K562 (cell line): ENCODE results near the gene LRRC4B. TPM values are rescaled to one million over a fixed set of nuclear protein-coding genes. Genes with fewer than 3 reads are reported as not detected.

Source experiments
- ATAC-seq: fragments of 200-7000 bp; cut with Tn5 transposase; 3 replicates; pipeline ENCODE4 v1.9.1; 2020; ENCODE audit warnings: moderate library complexity
- BruUV-seq: library from RNA; stranded (reverse); fragments of 400-500 nt; replicated peaks from 2 replicates; lab custom pipeline; 2021; lab: Mats Ljungman, UMichigan
- CTCF ChIA-PET: fragments of 300-600 bp; formaldehyde crosslinking; extraction: SDS; loops from one replicate; lab custom pipeline; 2021; ENCODE audit warnings: low intra/inter-chr PET ratio; lab: Yijun Ruan, JAX
- POLR2A ChIA-PET: fragments of 300-600, 350-650 bp; sonication (Branson Sonifier 250); formaldehyde crosslinking; extraction: SDS; loops from one replicate; lab custom pipeline; 2021; ENCODE audit warnings: antibody characterized with exemption, inconsistent platforms; lab: Yijun Ruan, JAX
- DNase-seq, 4 experiments: peaks; one replicate each; pipeline versions ENCODE4 v3.0.0 to v3.0.0-alpha.2; 2011 to 2018; ENCODE audit warnings: low spot score in 3 of 4, mixed read lengths in 3 of 4; ENCODE audit errors: extremely low read depth in 1 of 4
- FAIRE-seq: peaks from 2 replicates; lab custom pipeline; 2011; peaks lifted over from hg19 to GRCh38; lab: Jason Lieb, UNC
- H2AFZ ChIP-seq: 2 replicates; pipeline ENCODE4 v1.6.0; 2011; ENCODE audit warnings: low read depth, low read length, control low read depth, inconsistent platforms
- H3K27ac ChIP-seq: fragments of 200-600 bp; 3 replicates; pipeline ENCODE4 v1.8.0; 2011; ENCODE audit warnings: low read depth, mild to moderate bottlenecking, control low read depth, inconsistent platforms, low read length, moderate library complexity, mixed read lengths; ENCODE audit errors: extremely low read depth
- H3K27me3 ChIP-seq, 2 experiments: fragments of 300-600 bp in 1 of 2; 2 replicates in 1 of 2; 3 replicates in 1 of 2; pipeline versions ENCODE4 v1.6.0 to v1.8.0; 2011; ENCODE audit warnings: inconsistent platforms in 2 of 2, low read length in 2 of 2, mild to moderate bottlenecking in 1 of 2, mixed read lengths in 1 of 2, moderate library complexity in 1 of 2; ENCODE audit not compliant: control insufficient read depth in 2 of 2, insufficient read depth in 2 of 2
- H3K36me3 ChIP-seq: fragments of 300-600 bp; 3 replicates; pipeline ENCODE4 v1.8.0; 2011; ENCODE audit warnings: mild to moderate bottlenecking, low read length, inconsistent platforms; ENCODE audit not compliant: control insufficient read depth, insufficient read depth
- H3K4me1 ChIP-seq, 2 experiments: fragments of 200-600 bp in 1 of 2; replicated peaks in 1 of 2; 2 replicates in 1 of 2; 3 replicates in 1 of 2; pipeline versions ENCODE4 v1.5.1 to v1.8.0; 2011; ENCODE audit warnings: inconsistent platforms in 2 of 2, low read length in 2 of 2, mild to moderate bottlenecking in 1 of 2, mixed read lengths in 1 of 2, moderate library complexity in 1 of 2; ENCODE audit not compliant: control insufficient read depth in 2 of 2, insufficient read depth in 2 of 2
- H3K4me2 ChIP-seq: 2 replicates; pipeline ENCODE4 v1.6.1; 2011; ENCODE audit warnings: low read length, control low read depth, inconsistent platforms, mixed read lengths; ENCODE audit not compliant: insufficient read depth
- H3K4me3 ChIP-seq: fragments of 200-600 bp; sonication (generic), shearing (Covaris generic); 2 replicates; pipeline ENCODE4 v1.5.1; 2016; ENCODE audit warnings: control low read depth, inconsistent platforms
- H3K79me2 ChIP-seq: fragments of 200-600 bp; 3 replicates; pipeline ENCODE4 v1.8.0; 2011; ENCODE audit warnings: low read length, inconsistent platforms; ENCODE audit not compliant: control insufficient read depth, insufficient read depth
- H3K9ac ChIP-seq, 2 experiments: 2 replicates each; pipeline versions ENCODE4 v1.6.0 to v1.6.1; 2011; ENCODE audit warnings: low read depth in 2 of 2, low read length in 2 of 2, control low read depth in 1 of 2, inconsistent platforms in 1 of 2, mild to moderate bottlenecking in 1 of 2, mixed read lengths in 1 of 2; ENCODE audit not compliant: insufficient read depth in 1 of 2
- H3K9me1 ChIP-seq: one replicate; pipeline ENCODE4 v1.6.0; 2011; ENCODE audit warnings: inconsistent platforms, mild to moderate bottlenecking, low read length, moderate library complexity; ENCODE audit not compliant: control insufficient read depth, insufficient read depth
- H3K9me3 ChIP-seq: replicated peaks from 2 replicates; pipeline ENCODE4 v1.5.1; 2011; ENCODE audit warnings: low read depth, low read length, inconsistent platforms; ENCODE audit not compliant: control insufficient read depth, insufficient read depth
- H4K20me1 ChIP-seq: replicated peaks from 2 replicates; pipeline ENCODE4 v1.6.1; 2011; ENCODE audit warnings: low read length, inconsistent platforms, mixed read lengths; ENCODE audit not compliant: control insufficient read depth, insufficient read depth
- BHLHE40 ChIP-seq: IDR thresholded peaks from 2 replicates; pipeline ENCODE4 v1.6.1; 2011; ENCODE audit warnings: low read length, improper control_type of control experiment
- DIDO1 ChIP-seq: fragments of 450-650 bp; IDR thresholded peaks from 2 replicates; pipeline ENCODE4 v1.6.1; 2016; ENCODE audit warnings: low read depth, missing biosample characterization, missing genetic modification characterization
- SIX5 ChIP-seq, 2 experiments: IDR thresholded peaks; 2 replicates each; pipeline ENCODE4 v1.6.1; 2011; ENCODE audit warnings: low read length in 2 of 2, borderline replicate concordance in 1 of 2, low read depth in 1 of 2, mild to moderate bottlenecking in 1 of 2, moderate library complexity in 1 of 2; ENCODE audit not compliant: insufficient read depth in 1 of 2
- ZNF347 ChIP-seq: fragments of 450-650 bp; formaldehyde crosslinking; IDR thresholded peaks from 2 replicates; pipeline ENCODE4 v1.4.0; 2020; ENCODE audit warnings: low read depth, mild to moderate bottlenecking, moderate library complexity
- WGBS: fragments of 100-300 bp; shearing (Covaris generic); methylation state at CpG from one replicate; pipeline ENCODE4 v1.1.6; 2016; ENCODE audit warnings: low coverage, mixed read lengths; ENCODE audit not compliant: insufficient coverage; ENCODE audit errors: missing lambda C conversion rate; 5-methylcytosine and 5-hydroxymethylcytosine counted together
- in situ Hi-C: fragments of 300-500 bp; cut with MboI; formaldehyde crosslinking; loops from 4 replicates; pipeline ENCODE4 v1.15.0; 2018; ENCODE audit warnings: inconsistent platforms, mixed read lengths
- intact Hi-C: fragments of 100-400 bp; cut with micrococcal nuclease; formaldehyde crosslinking; loops from 2 replicates; pipeline ENCODE4 v1.14.2; 2022
- polyA plus RNA-seq, 8 experiments: library from polyadenylated mRNA; depleted of rRNA in 4 of 8; stranded (reverse) in 5 of 8; unstranded in 3 of 8; fragments of >200 nt; fragmentation: Nextera tagmentation in 2 of 8; fragmentation: Illumina TruSeq in 1 of 8; extraction: Ambion mirVana in 2 of 8; extraction: Trizol in 1 of 8; gene quantifications; 2 replicates each; pipeline versions ENCODE4 v1.2.1 to v1.2.3, GENCODE V29; 2011 to 2014; ENCODE audit warnings: inconsistent platforms in 1 of 8, missing spikeins in 1 of 8
- total RNA-seq, 7 experiments: library from RNA; depleted of rRNA in 6 of 7; stranded (reverse); fragments of >200 nt in 6 of 7; fragmentation: Illumina TruSeq in 2 of 7; extraction: Trizol in 2 of 7; gene quantifications; 2 replicates each; pipeline versions ENCODE4 v1.2.1 to v1.2.3, GENCODE V29; 2011 to 2021; ENCODE audit warnings: low replicate concordance in 1 of 7

The LRRC4B gene
- total and polyA plus RNA-seq, 9 of the 15 experiments (the other 6 are each of a cell fraction or from before 2014, with no cell fraction given) = 0.18 to 9.6 (median 2.9) TPM; not detected in 2

GRCh38 chr19:50488389-50489194 is 79.6 kb downstream of the LRRC4B start:
- Histone ChIP-seq H3K27me3 (peaks cover 0 to 10% of the 10 kb centered on the region in 2 experiments; a peak in 2 of 5 replicates), H3K9ac (no peak overlapping the region), H3K9me3 (peaks cover 9% of the 10 kb centered on the region), H3K4me3 (no peak overlapping the region), H4K20me1 (no peaks in the 10 kb centered on the region), H3K79me2 (no peaks in the 10 kb centered on the region), H3K9me1 (no peaks in the 10 kb centered on the region), H2AFZ (no peak overlapping the region), H3K4me2 (no peak overlapping the region), H3K4me1 (peaks cover 3 to 27% of the 10 kb centered on the region in 2 experiments; a peak in 3 of 5 replicates), H3K27ac (no peak overlapping the region), H3K36me3 (peaks cover 1% of the 10 kb centered on the region; the same call in 2 of the 3 replicates)
- in situ Hi-C loops (no loop called here), intact Hi-C loops (no loop called here)
- FAIRE-seq (no peak), DNase-seq (no peak), ATAC-seq (no peak)
- 33% methylated on average over 3 of the region's 13 CpGs for WGBS
- CTCF ChIA-PET = no interaction called here
- no TSS peak for BruUV-seq
- TF ChIP-seq BHLHE40 = no peak
- no peak for TF ChIP-seq ZNF347 (CRISPR knock-in tag)
- TF ChIP-seq DIDO1 (tag) = no peak
- TF ChIP-seq SIX5 (IDR thresholded peaks at IDR 0.05; ENCODE audit: borderline replicate concordance in 1 of 2, insufficient read depth in 1 of 2, low read depth in 1 of 2, low read length in 2 of 2) = no peak
- POLR2A ChIA-PET = interaction anchor here (0.5 kb wide), 1 partner anchor 11 kb away, joined by 3 read pairs; no protein-coding TSS in a partner anchor
